Measurements from ENCODE around the gene ANTXR1. TPM values are rescaled to one million over a fixed set of nuclear protein-coding genes. Genes with fewer than 3 reads are reported as not detected.

Gene ANTXR1
- total RNA-seq, 2 donors from 2014 or later = 48.3 to 54.5 TPM

GRCh38 chr2:69054431-69054830, 41.5 kb downstream of the ANTXR1 start:
- no peak overlapping the region for H3K9ac ChIP-seq (ENCODE audit: extremely low read depth, low read length, poor library complexity, severe bottlenecking)
- H3K4me3 ChIP-seq (ENCODE audit: low read length) = no peak overlapping the region
- Mint-ChIP-seq H3K36me3 (ENCODE audit: low read depth) (peaks cover 19% of the 10 kb centered on the region), H3K4me1 (no peaks in the 10 kb centered on the region), H3K4me3 (no peak overlapping the region), H3K27me3 (ENCODE audit: insufficient read depth) (no peaks in the 10 kb centered on the region), H3K27ac (no peak overlapping the region), H3K9me3 (no peaks in the 10 kb centered on the region)
- TF ChIP-seq, protein P1, sequence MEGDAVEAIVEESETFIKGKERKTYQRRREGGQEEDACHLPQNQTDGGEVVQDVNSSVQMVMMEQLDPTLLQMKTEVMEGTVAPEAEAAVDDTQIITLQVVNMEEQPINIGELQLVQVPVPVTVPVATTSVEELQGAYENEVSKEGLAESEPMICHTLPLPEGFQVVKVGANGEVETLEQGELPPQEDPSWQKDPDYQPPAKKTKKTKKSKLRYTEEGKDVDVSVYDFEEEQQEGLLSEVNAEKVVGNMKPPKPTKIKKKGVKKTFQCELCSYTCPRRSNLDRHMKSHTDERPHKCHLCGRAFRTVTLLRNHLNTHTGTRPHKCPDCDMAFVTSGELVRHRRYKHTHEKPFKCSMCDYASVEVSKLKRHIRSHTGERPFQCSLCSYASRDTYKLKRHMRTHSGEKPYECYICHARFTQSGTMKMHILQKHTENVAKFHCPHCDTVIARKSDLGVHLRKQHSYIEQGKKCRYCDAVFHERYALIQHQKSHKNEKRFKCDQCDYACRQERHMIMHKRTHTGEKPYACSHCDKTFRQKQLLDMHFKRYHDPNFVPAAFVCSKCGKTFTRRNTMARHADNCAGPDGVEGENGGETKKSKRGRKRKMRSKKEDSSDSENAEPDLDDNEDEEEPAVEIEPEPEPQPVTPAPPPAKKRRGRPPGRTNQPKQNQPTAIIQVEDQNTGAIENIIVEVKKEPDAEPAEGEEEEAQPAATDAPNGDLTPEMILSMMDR (conservative IDR thresholded peaks at IDR 0.05) = no peak
- no peaks in the 10 kb centered on the region for H3K4me1 ChIP-seq (ENCODE audit: control insufficient read depth, insufficient read depth, low read length)
- no peak overlapping the region for H3K27ac ChIP-seq (ENCODE audit: low read depth, low read length)
- WGBS, 2 experiments (ENCODE audit: insufficient coverage in 1 of 2, insufficient read length in 1 of 2) = 80 to 92% methylated on average over 1 to 2 of the region's 2 CpGs
- no peaks in the 10 kb centered on the region for H3K27me3 ChIP-seq (ENCODE audit: control insufficient read depth, insufficient read depth, low read length, poor library complexity, severe bottlenecking)
- H3K9me3 ChIP-seq (ENCODE audit: control insufficient read depth, low read length) = peaks cover 5% of the 10 kb centered on the region
- no peaks in the 10 kb centered on the region for H3K36me3 ChIP-seq (ENCODE audit: control insufficient read depth, insufficient read depth, low read length)
- DNase-seq = no peak

DNA sequence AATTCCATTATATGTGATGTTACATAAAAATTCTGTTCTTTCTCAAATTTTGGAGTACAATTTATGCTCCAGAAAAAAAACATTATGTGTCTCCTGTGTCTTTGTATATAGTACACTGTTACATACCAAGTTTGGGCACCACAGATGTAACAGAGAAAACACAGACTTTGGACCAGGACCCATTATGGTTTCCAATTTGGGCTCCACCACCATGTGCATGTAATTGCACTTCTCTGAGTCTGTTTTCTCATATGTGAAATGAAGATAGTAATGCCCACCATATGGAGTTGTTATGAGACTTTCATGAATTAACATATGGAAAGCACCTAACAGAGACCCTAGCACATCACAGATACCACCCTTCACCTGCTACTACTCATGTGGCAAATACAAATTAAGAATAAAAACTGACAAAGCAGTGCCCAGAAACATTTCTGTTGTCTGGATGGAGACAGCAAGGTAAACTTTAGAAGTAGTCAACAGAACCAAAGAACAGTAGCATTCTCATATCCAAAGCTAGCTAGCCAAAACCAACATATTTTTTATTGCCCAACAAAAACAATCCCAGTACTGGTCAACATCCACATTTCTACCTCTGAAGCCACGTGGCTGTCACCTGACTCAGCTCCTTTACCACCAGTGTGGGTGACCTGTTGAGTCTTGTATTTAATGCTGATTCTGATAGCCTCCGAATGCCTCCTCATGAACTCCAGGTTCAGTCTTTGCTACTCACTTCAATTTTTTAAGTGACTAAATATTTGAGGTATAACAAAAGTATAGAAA, 42.9 kb downstream of the ANTXR1 start:
- H3K4me3 Mint-ChIP-seq = no peak overlapping the region
- Histone ChIP-seq H3K4me3 (ENCODE audit: low read length) (no peak overlapping the region), H3K9ac (ENCODE audit: extremely low read depth, low read length, poor library complexity, severe bottlenecking) (no peak overlapping the region), H3K4me1 (ENCODE audit: control insufficient read depth, insufficient read depth, low read length) (no peaks in the 10 kb centered on the region), H3K27me3 (ENCODE audit: control insufficient read depth, insufficient read depth, low read length, poor library complexity, severe bottlenecking) (no peaks in the 10 kb centered on the region), H3K36me3 (ENCODE audit: control insufficient read depth, insufficient read depth, low read length) (no peaks in the 10 kb centered on the region), H3K27ac (ENCODE audit: low read depth, low read length) (no peak overlapping the region), H3K9me3 (ENCODE audit: control insufficient read depth, low read length) (peaks cover 5% of the 10 kb centered on the region)
- 87% methylated on average over 2 of the region's 2 CpGs; no CpG with 5 or more reads in 1 of the 2 experiments for WGBS, 2 experiments (ENCODE audit: insufficient coverage in 1 of 2, insufficient read length in 1 of 2)
- TF ChIP-seq, protein P1 (conservative IDR thresholded peaks at IDR 0.05) = no peak
- no peak for DNase-seq
- no peaks in the 10 kb centered on the region for H3K27me3 Mint-ChIP-seq (ENCODE audit: insufficient read depth)
- peaks cover 19% of the 10 kb centered on the region for H3K36me3 Mint-ChIP-seq (ENCODE audit: low read depth)
- H3K9me3 Mint-ChIP-seq = no peaks in the 10 kb centered on the region
- no peak overlapping the region for H3K27ac Mint-ChIP-seq
- H3K4me1 Mint-ChIP-seq = no peaks in the 10 kb centered on the region

GRCh38 chr2:69057660-69058059, 44.7 kb downstream of the ANTXR1 start:
- TF ChIP-seq, protein P1 (conservative IDR thresholded peaks at IDR 0.05) = no peak
- no peaks in the 10 kb centered on the region for H3K27me3 Mint-ChIP-seq (ENCODE audit: insufficient read depth)
- Histone ChIP-seq H3K27ac (ENCODE audit: low read depth, low read length) (no peak overlapping the region), H3K9me3 (ENCODE audit: control insufficient read depth, low read length) (peaks cover 5% of the 10 kb centered on the region), H3K36me3 (ENCODE audit: control insufficient read depth, insufficient read depth, low read length) (no peaks in the 10 kb centered on the region), H3K4me1 (ENCODE audit: control insufficient read depth, insufficient read depth, low read length) (no peaks in the 10 kb centered on the region), H3K9ac (ENCODE audit: extremely low read depth, low read length, poor library complexity, severe bottlenecking) (no peak overlapping the region), H3K4me3 (ENCODE audit: low read length) (no peak overlapping the region), H3K27me3 (ENCODE audit: control insufficient read depth, insufficient read depth, low read length, poor library complexity, severe bottlenecking) (no peaks in the 10 kb centered on the region)
- no peak overlapping the region for H3K27ac Mint-ChIP-seq
- H3K36me3 Mint-ChIP-seq (ENCODE audit: low read depth) = peaks cover 19% of the 10 kb centered on the region
- H3K4me3 Mint-ChIP-seq = no peak overlapping the region
- no peak for DNase-seq
- H3K9me3 Mint-ChIP-seq = no peaks in the 10 kb centered on the region
- WGBS, 2 experiments (ENCODE audit: insufficient coverage in 1 of 2, insufficient read length in 1 of 2) = 82 to 92% methylated on average over 2 to 3 of the region's 3 CpGs
- H3K4me1 Mint-ChIP-seq = peaks cover 7% of the 10 kb centered on the region
